Small intestine (tissue), 7 donors: ENCODE data around the gene HCN1. TPM values are rescaled to one million over a fixed set of nuclear protein-coding genes. Genes with fewer than 3 reads are reported as not detected.
A peak's percentile ranks its signal among the peaks of the same experiment; 100 is the strongest.
"Not testable (repeated sequence)": the region's sequence is repeated elsewhere in the genome, so short reads cannot be mapped to it uniquely, and the experiment has no call there.

ENCODE experiments used
- DNase-seq, 2 donors: peaks; one replicate each; pipeline versions ENCODE4 v3.0.0 to v3.0.0-alpha.2; 2013
- FAIRE-seq: peaks from 2 replicates; lab custom pipeline; 2012; peaks lifted over from hg19 to GRCh38; lab: Jason Lieb, UNC
- H3K27ac ChIP-seq, 3 donors: one replicate each; pipeline ENCODE4 v1.5.1; 2013; ENCODE audit warnings: low read length in 2 of 3, mild to moderate bottlenecking in 2 of 3, control low read depth in 1 of 3, inconsistent platforms in 1 of 3, low read depth in 1 of 3, moderate library complexity in 1 of 3
- H3K27me3 ChIP-seq, 3 donors: one replicate each; pipeline ENCODE4 v1.6.1; 2013; ENCODE audit warnings: low read length in 3 of 3, inconsistent platforms in 1 of 3; ENCODE audit not compliant: control insufficient read depth in 3 of 3, insufficient read depth in 3 of 3
- H3K36me3 ChIP-seq, 3 donors: one replicate each; pipeline ENCODE4 v1.6.1; 2013; ENCODE audit warnings: low read length in 3 of 3, inconsistent platforms in 1 of 3, low read depth in 1 of 3, mild to moderate bottlenecking in 1 of 3, moderate library complexity in 1 of 3; ENCODE audit not compliant: control insufficient read depth in 3 of 3, insufficient read depth in 2 of 3
- H3K4me1 ChIP-seq, 3 donors: one replicate each; pipeline ENCODE4 v1.6.1; 2013; ENCODE audit warnings: low read length in 2 of 3, inconsistent platforms in 1 of 3, low read depth in 1 of 3, mild to moderate bottlenecking in 1 of 3, moderate library complexity in 1 of 3; ENCODE audit not compliant: control insufficient read depth in 3 of 3, insufficient read depth in 2 of 3
- H3K4me3 ChIP-seq, 3 donors: one replicate each; pipeline ENCODE4 v1.5.1; 2013; ENCODE audit warnings: low read length in 3 of 3, control low read depth in 1 of 3, inconsistent platforms in 1 of 3, low read depth in 1 of 3, mild to moderate bottlenecking in 1 of 3, moderate library complexity in 1 of 3
- H3K9me3 ChIP-seq, 2 donors: one replicate each; pipeline ENCODE4 v1.6.1; 2013; ENCODE audit warnings: low read depth in 1 of 2, low read length in 1 of 2; ENCODE audit not compliant: control insufficient read depth in 2 of 2, insufficient read depth in 1 of 2
- WGBS, 3 donors: extraction: QIAGEN DNeasy Blood & Tissue Kit; methylation state at CpG; one replicate each; pipeline ENCODE4 v1.1.7; 2013; 5-methylcytosine and 5-hydroxymethylcytosine counted together
- polyA plus RNA-seq, 4 donors: library from polyadenylated mRNA; stranded (reverse) in 3 of 4; unstranded in 1 of 4; fragments of 200-250 nt in 3 of 4; fragments of 120-200 nt in 1 of 4; gene quantifications; one replicate each; pipeline versions ENCODE4 v1.2.1 to v1.2.3, GENCODE V29; 2013
- donor health status: healthy with polysubstance abuse.
- donor health status: control.
- donor health status: control.
- donor health status: Bipolar disorder and iron deficiency.
- donor health status: healthy.

HCN1 gene
- polyA plus RNA-seq, 4 donors = 0.22 to 0.25 TPM; not detected in 2

GRCh38 chr5:45402804-45403455 is 293.2 kb downstream of the HCN1 start:
- H3K27me3 ChIP-seq = no peaks in the 10 kb centered on the region
- H3K4me1 ChIP-seq = no peaks in the 10 kb centered on the region
- H3K36me3 ChIP-seq = no peaks in the 10 kb centered on the region
- H3K4me3 ChIP-seq = no peak overlapping the region
- FAIRE-seq = no peak
- H3K9me3 ChIP-seq = no peaks in the 10 kb centered on the region
- 81 to 91% (median 82%) methylated on average over 1 of the region's 1 CpG for WGBS, 3 donors
- DNase-seq = no peak
- H3K27ac ChIP-seq = no peak overlapping the region

DNA sequence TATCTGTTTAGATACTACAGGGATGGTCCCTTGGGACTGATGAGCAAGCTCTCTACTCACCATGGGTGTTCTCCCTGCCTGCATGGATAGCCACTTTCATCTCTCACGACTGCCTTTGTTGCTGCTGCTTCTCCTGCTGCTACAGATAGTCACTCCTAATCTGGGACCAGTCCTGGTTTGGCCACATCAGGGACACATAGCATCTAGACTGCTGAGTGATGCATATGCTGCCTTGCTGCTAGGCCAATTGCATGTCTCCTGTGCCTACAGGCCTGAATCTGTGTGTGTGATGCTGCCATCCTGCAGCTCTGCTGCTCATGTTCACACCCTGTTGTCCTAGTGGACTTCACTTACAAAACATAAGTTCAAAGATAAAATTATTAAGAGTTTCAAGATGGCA is 297.1 kb downstream of the HCN1 start:
- Histone ChIP-seq H3K4me1 (no peaks in the 10 kb centered on the region), H3K27me3 (no peaks in the 10 kb centered on the region), H3K27ac (no peak overlapping the region), H3K4me3 (no peak overlapping the region), H3K9me3 (no peaks in the 10 kb centered on the region), H3K36me3 (no peaks in the 10 kb centered on the region)
- no peak for DNase-seq
- no peak for FAIRE-seq
- WGBS, 3 donors = 26 to 63% (median 50%) methylated on average over 1 of the region's 1 CpG

DNA sequence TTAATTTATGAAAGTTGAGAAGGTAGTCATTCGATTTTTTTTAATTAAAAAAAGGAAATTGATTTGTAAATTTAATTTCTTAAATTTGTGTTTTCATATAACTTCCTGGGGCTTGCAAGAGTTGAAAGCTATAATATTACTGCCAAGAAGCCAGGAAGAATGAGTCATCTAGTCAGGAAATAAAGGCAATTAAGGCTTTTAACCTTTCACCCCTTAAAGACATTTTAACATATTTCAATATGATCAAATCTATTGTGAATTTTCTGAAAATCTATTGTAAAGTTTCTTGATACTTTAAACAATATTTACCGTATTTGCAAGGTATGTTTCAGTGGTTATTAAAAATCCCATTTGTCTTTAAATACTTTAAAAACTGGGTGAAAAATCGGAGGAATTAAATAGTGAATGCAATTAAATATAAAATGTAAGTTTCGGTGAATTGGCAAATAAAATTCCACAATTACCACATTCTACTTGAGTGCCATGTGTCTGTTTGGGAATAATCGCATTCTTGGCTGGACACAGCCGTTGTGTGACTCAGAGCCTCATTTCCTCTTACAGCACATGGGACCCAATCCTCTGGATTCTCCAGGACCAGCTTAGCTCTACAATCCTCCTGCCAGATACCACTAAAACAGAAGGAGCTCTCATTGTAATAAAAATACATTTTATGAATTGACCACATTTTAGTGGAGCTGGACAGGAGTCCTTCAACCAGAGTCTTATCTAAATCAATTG is 310.7 kb downstream of the HCN1 start:
- no peaks in the 10 kb centered on the region for H3K36me3 ChIP-seq
- no peaks in the 10 kb centered on the region for H3K27me3 ChIP-seq
- no peaks in the 10 kb centered on the region for H3K4me1 ChIP-seq
- WGBS, 3 donors = 71 to 76% (median 73%) methylated on average over 6 of the region's 6 CpGs
- no peak overlapping the region for H3K4me3 ChIP-seq
- DNase-seq (no peak), FAIRE-seq (no peak)
- H3K27ac ChIP-seq = no peak overlapping the region
- H3K9me3 ChIP-seq = no peaks in the 10 kb centered on the region

- Histone ChIP-seq H3K27me3 (no peaks in the 10 kb centered on the region), H3K27ac (no peak overlapping the region), H3K36me3 (no peaks in the 10 kb centered on the region), H3K4me1 (no peaks in the 10 kb centered on the region), H3K9me3 (no peaks in the 10 kb centered on the region), H3K4me3 (no peak overlapping the region)
- DNase-seq (no peak), FAIRE-seq (no peak)
- 40 to 62% (median 53%) methylated on average over 2 of the region's 2 CpGs for WGBS, 3 donors
Observed at GRCh38 chr5:45383985-45384384, 312.2 kb downstream of the HCN1 start.

DNA sequence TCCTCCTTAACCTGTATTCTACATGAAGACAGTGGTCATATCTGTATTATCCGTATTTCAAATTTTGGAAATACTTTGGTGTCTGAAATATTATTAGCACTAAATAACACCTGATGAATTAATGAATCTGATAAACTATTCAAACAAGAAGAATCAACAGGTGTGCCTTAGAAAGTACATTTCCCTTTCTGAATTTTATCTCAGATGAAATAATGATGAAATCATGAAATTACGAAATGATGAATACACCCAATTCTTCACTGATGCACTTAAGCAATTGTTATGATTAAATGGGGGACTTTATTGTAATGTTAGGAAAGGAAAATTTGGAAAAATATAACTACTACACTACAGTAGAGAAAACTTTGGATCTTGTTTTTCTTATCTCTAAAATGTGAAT is 313.6 kb downstream of the HCN1 start:
- H3K4me1 ChIP-seq = no peaks in the 10 kb centered on the region
- WGBS, 3 donors = 75 to 88% (median 75%) methylated on average over 2 of the region's 2 CpGs
- peak; percentile 23 for FAIRE-seq

GRCh38 chr5:45376417-45376816 is 319.8 kb downstream of the HCN1 start:
- Histone ChIP-seq H3K4me3 (no peak overlapping the region), H3K27me3 (no peaks in the 10 kb centered on the region), H3K36me3 (no peaks in the 10 kb centered on the region), H3K27ac (no peak overlapping the region), H3K4me1 (no peaks in the 10 kb centered on the region), H3K9me3 (no peaks in the 10 kb centered on the region)
- 44 to 53% (median 50%) methylated on average over 2 of the region's 2 CpGs for WGBS, 3 donors
- FAIRE-seq (no peak), DNase-seq (no peak)

More for the DNA sequence above, 313.6 kb downstream of the HCN1 start:
- DNase-seq = no peak
- Histone ChIP-seq H3K4me3 (no peak overlapping the region), H3K9me3 (no peaks in the 10 kb centered on the region), H3K27ac (no peak overlapping the region), H3K36me3 (no peaks in the 10 kb centered on the region), H3K27me3 (no peaks in the 10 kb centered on the region)

DNA sequence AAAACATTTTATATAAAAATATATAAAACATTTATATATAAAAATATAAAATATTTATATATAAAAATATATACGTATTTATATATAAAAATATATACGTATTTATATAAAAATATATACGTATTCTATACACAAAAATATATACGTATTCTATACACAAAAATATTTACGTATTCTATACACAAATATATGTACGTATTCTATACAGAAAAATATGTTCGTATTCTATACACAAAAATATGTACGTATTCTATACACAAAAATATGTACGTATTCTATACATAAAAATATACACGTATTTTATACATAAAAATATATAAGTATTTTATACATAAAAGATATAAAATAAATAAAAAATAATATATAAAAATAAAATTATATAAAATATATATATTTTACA is 323.6 kb downstream of the HCN1 start:
- no peak overlapping the region for H3K4me3 ChIP-seq
- no peak for FAIRE-seq

DNA sequence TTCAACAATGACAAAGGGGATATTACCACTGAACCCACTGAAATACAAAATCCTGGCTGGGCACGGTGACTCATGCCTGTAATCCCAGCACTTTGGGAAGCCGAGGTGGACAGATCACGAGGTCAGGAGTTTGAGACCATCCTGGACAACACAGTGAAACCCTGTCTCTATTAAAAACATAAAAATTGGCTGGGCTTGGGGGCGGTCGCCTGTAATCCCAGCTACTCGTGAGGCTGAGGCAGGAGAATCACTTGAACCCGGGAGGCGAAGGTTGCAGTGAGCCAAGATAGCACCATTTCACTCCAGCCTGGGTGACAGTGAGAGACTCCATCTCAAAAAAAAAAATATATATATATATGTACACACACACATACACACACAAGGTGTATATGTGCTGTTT is 324.8 kb downstream of the HCN1 start:
- not testable (repeated sequence) for FAIRE-seq, H3K9me3 ChIP-seq, H3K4me1 ChIP-seq, H3K36me3 ChIP-seq, DNase-seq, H3K27me3 ChIP-seq, H3K27ac ChIP-seq, H3K4me3 ChIP-seq
- 91 to 94% (median 93%) methylated on average over 8 of the region's 8 CpGs for WGBS, 3 donors

More for the DNA sequence above, 323.6 kb downstream of the HCN1 start:
- H3K36me3 ChIP-seq = no peaks in the 10 kb centered on the region
- no peaks in the 10 kb centered on the region for H3K4me1 ChIP-seq
- 87 to 96% (median 93%) methylated on average over 10 of the region's 10 CpGs for WGBS, 3 donors
- no peaks in the 10 kb centered on the region for H3K27me3 ChIP-seq
- DNase-seq = no peak
- no peaks in the 10 kb centered on the region for H3K9me3 ChIP-seq
- no peak overlapping the region for H3K27ac ChIP-seq
